Neural crest cell (in vitro differentiated cells): ENCODE results near the gene VPS26A. TPM values are rescaled to one million over a fixed set of nuclear protein-coding genes. Genes with fewer than 3 reads are reported as not detected.

Source experiments
- DNase-seq: peaks from one replicate; pipeline ENCODE4 v3.0.0; 2021; ENCODE audit warnings: low read depth, mixed read lengths, low spot score
- H3K27ac Mint-ChIP-seq: one replicate; pipeline ENCODE4 v1.8.0; 2021; ENCODE audit warnings: mild to moderate bottlenecking, mixed read lengths; ENCODE audit not compliant: unreplicated experiment
- H3K27me3 Mint-ChIP-seq: 2 replicates; pipeline ENCODE4 v1.8.0; 2021; ENCODE audit warnings: low read depth, mild to moderate bottlenecking, mixed read lengths
- H3K36me3 Mint-ChIP-seq: 2 replicates; pipeline ENCODE4 v1.8.0; 2021; ENCODE audit warnings: low read depth, mild to moderate bottlenecking, mixed read lengths
- H3K4me1 Mint-ChIP-seq: 2 replicates; pipeline ENCODE4 v1.8.0; 2021; ENCODE audit warnings: mixed read lengths
- H3K4me3 Mint-ChIP-seq: one replicate; pipeline ENCODE4 v1.8.0; 2021; ENCODE audit warnings: mild to moderate bottlenecking, mixed read lengths
- H3K9me3 Mint-ChIP-seq: 2 replicates; pipeline ENCODE4 v1.8.0; 2021; ENCODE audit warnings: mixed read lengths
- CTCF ChIP-seq: fragments of 200-600 bp; sonication (generic); conservative IDR thresholded peaks from 2 replicates; pipeline ENCODE4 v1.5.0; 2021; ENCODE audit warnings: antibody characterized with exemption, mild to moderate bottlenecking
- total RNA-seq: library from RNA; stranded (reverse); gene quantifications from 2 replicates; pipeline ENCODE4 v1.2.1, GENCODE V29; 2021

Gene VPS26A
- total RNA-seq, 1 donor from 2014 or later, result 63.2 TPM

GRCh38 chr10:69086001-69086509 is 37.9 kb upstream of the VPS26A start:
- TF ChIP-seq CTCF, result no peak
- H3K27me3 Mint-ChIP-seq, result no peaks in the 10 kb centered on the region
- DNase-seq, result no peak
- H3K4me3 Mint-ChIP-seq, result no peak overlapping the region
- H3K9me3 Mint-ChIP-seq, result no peaks in the 10 kb centered on the region
- no peaks in the 10 kb centered on the region for H3K36me3 Mint-ChIP-seq
- peak overlapping the region; percentile 39 for H3K27ac Mint-ChIP-seq
- peaks cover 6% of the 10 kb centered on the region for H3K4me1 Mint-ChIP-seq

- no peaks in the 10 kb centered on the region for H3K27me3 Mint-ChIP-seq
- no peak within 1 kb of the TSS for H3K4me3 Mint-ChIP-seq
- no peak for TF ChIP-seq CTCF
- H3K9me3 Mint-ChIP-seq, result no peaks in the 10 kb centered on the region
- DNase-seq, result no peak
- peaks cover 6% of the 10 kb centered on the region for H3K4me1 Mint-ChIP-seq
- H3K27ac Mint-ChIP-seq, result no peak within 1 kb of the TSS
- H3K36me3 Mint-ChIP-seq, result no peaks in the 10 kb centered on the region
Measured at GRCh38 chr10:69087590-69088470, 36.1 kb upstream of the VPS26A start, which contains the start of gene SRGN. TSS of gene SRGN (plus strand) at chr10:69088103. CDS start at chr10:69088158, 55 bp downstream.

GRCh38 chr10:69088471-69088769 is 35.6 kb upstream of the VPS26A start:
- Mint-ChIP-seq H3K9me3 (no peaks in the 10 kb centered on the region), H3K27ac (no peak overlapping the region), H3K27me3 (no peaks in the 10 kb centered on the region), H3K4me3 (no peak overlapping the region), H3K4me1 (peaks cover 6% of the 10 kb centered on the region), H3K36me3 (no peaks in the 10 kb centered on the region)
- TF ChIP-seq CTCF, result no peak
- DNase-seq, result no peak

GRCh38 chr10:69088801-69089501 is 35.0 kb upstream of the VPS26A start:
- H3K4me3 Mint-ChIP-seq, result no peak overlapping the region
- TF ChIP-seq CTCF, result no peak
- DNase-seq, result no peak
- no peaks in the 10 kb centered on the region for H3K9me3 Mint-ChIP-seq
- no peak overlapping the region for H3K27ac Mint-ChIP-seq
- H3K36me3 Mint-ChIP-seq, result no peaks in the 10 kb centered on the region
- peaks cover 6% of the 10 kb centered on the region for H3K4me1 Mint-ChIP-seq
- no peaks in the 10 kb centered on the region for H3K27me3 Mint-ChIP-seq

- H3K4me1 Mint-ChIP-seq, result peaks cover 6% of the 10 kb centered on the region
- TF ChIP-seq CTCF, result no peak
- no peak for DNase-seq
- H3K36me3 Mint-ChIP-seq, result no peaks in the 10 kb centered on the region
- no peaks in the 10 kb centered on the region for H3K27me3 Mint-ChIP-seq
- H3K4me3 Mint-ChIP-seq, result no peak overlapping the region
- no peak overlapping the region for H3K27ac Mint-ChIP-seq
- H3K9me3 Mint-ChIP-seq, result no peaks in the 10 kb centered on the region
Measured at GRCh38 chr10:69089638-69090599, 34.1 kb upstream of the VPS26A start.
